Measurements from ENCODE around the gene USP24. TPM values are rescaled to one million over a fixed set of nuclear protein-coding genes. Genes with fewer than 3 reads are reported as not detected.

Gene USP24
- total and polyA plus RNA-seq, 3 donors from 2014 or later: 20.2 to 50.9 (median 50.3) TPM

DNA sequence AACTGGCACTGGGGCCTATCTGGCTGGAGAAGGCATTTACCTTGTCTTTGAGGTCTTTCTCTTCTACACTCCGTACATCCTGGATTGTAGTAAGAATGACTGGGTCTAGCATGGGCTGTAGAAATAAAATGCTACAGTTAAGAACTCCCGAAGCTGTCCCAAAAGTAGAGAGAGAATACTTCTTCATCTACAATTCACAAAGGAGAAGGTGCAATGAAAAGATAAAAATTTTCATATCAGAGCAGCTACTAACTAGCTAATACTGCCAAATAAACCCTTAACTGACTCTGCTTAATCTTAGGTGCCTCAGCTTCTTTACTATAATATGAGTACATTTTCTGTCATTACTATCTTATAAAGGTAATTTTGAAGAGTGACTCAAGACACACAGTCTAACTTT lies 55.6 kb downstream of the USP24 start:
- TF ChIP-seq POLR2A (IDR thresholded peaks at IDR 0.05): no peak
- TF ChIP-seq, protein P1, sequence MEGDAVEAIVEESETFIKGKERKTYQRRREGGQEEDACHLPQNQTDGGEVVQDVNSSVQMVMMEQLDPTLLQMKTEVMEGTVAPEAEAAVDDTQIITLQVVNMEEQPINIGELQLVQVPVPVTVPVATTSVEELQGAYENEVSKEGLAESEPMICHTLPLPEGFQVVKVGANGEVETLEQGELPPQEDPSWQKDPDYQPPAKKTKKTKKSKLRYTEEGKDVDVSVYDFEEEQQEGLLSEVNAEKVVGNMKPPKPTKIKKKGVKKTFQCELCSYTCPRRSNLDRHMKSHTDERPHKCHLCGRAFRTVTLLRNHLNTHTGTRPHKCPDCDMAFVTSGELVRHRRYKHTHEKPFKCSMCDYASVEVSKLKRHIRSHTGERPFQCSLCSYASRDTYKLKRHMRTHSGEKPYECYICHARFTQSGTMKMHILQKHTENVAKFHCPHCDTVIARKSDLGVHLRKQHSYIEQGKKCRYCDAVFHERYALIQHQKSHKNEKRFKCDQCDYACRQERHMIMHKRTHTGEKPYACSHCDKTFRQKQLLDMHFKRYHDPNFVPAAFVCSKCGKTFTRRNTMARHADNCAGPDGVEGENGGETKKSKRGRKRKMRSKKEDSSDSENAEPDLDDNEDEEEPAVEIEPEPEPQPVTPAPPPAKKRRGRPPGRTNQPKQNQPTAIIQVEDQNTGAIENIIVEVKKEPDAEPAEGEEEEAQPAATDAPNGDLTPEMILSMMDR (IDR thresholded peaks at IDR 0.05): no peak
- Histone ChIP-seq H3K36me3 (ENCODE audit: low read depth, missing control alignments) (no peaks in the 10 kb centered on the region), H3K27me3 (no peaks in the 10 kb centered on the region), H3K4me1 (no peaks in the 10 kb centered on the region), H3K27ac (no peak overlapping the region), H3K4me3 (no peak overlapping the region), H3K9me3 (no peaks in the 10 kb centered on the region)
- intact Hi-C loops (cut with DNase I; ENCODE audit: low total_unique reads): no loop called here
- 92 to 97% methylated on average over 2 of the region's 2 CpGs for WGBS, 2 donors
- no peak for DNase-seq

DNA sequence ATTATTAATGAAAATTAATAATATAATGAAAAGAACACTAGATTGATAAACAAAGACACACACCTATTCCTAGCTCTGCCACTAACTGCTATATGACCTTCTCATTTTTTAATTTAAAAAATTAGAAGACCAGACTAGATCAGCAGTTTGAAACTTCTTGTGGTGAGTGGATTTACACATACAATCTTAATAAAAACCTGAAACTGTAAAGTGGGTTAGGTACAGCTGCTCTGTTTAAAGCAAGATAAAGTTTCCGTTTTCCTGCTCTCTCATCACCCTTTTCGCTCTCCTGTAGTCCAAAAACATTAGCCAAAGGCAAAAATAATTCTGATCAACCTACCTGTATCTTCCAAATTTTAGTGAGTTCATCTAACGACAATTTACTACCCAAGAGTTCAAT lies 58.6 kb downstream of the USP24 start:
- no peak overlapping the region for H3K4me3 ChIP-seq
- intact Hi-C loops (cut with DNase I; ENCODE audit: low total_unique reads): no loop called here
- no peak for TF ChIP-seq POLR2A (IDR thresholded peaks at IDR 0.05)
- TF ChIP-seq, protein P1 (IDR thresholded peaks at IDR 0.05): no peak
- no peak overlapping the region for H3K27ac ChIP-seq
- H3K4me1 ChIP-seq: no peaks in the 10 kb centered on the region
- no peaks in the 10 kb centered on the region for H3K27me3 ChIP-seq
- H3K9me3 ChIP-seq: no peaks in the 10 kb centered on the region
- no peak for DNase-seq
- no peaks in the 10 kb centered on the region for H3K36me3 ChIP-seq (ENCODE audit: low read depth, missing control alignments)
- 94 to 98% methylated on average over 3 of the region's 3 CpGs for WGBS, 2 donors

DNA sequence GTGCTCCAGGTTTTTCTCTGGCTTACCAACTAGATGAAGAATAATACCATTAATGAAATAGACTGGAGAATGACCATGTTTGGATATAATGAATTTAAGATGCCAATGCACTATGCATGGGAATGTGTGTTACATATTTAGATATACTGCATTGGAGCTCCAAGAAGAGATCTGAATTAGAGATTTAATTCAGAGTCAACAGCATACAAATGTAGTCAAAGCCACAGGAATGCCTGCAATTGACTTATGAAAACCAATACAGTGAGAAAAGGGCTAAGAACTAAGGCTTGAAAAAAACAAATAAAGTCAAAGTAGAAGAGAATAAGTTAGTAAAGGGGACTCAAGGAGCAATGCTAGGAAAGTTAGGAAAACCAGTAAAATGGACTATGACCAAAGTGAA lies 59.1 kb downstream of the USP24 start:
- no peaks in the 10 kb centered on the region for H3K4me1 ChIP-seq
- TF ChIP-seq POLR2A (IDR thresholded peaks at IDR 0.05): no peak

DNA sequence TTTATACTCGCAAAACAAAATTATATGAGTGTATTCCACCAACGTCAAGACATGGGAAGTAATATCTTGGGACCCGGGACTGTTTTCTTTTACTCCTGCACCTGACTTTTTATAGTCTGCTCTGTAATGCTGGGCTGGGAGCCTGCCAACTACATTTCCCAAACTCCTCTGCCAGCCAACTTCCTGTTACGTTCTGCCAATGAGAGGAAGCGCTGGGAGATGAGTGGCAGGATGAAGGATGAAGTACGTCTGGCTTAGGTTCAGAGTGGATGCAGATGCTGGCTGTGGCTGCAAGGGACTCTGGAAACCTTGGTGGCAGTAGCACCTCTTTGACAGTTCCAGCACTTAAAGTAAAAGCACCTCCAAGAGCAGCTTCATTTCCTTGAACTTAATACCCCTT lies 59.6 kb downstream of the USP24 start:
- intact Hi-C loops (cut with DNase I; ENCODE audit: low total_unique reads): no loop called here
- no peaks in the 10 kb centered on the region for H3K27me3 ChIP-seq
- H3K27ac ChIP-seq: no peak overlapping the region
- DNase-seq: no peak
- H3K9me3 ChIP-seq: no peaks in the 10 kb centered on the region
- no peak overlapping the region for H3K4me3 ChIP-seq
- no peaks in the 10 kb centered on the region for H3K4me1 ChIP-seq
- H3K36me3 ChIP-seq (ENCODE audit: low read depth, missing control alignments): no peaks in the 10 kb centered on the region
- no peak for TF ChIP-seq POLR2A (IDR thresholded peaks at IDR 0.05)
- TF ChIP-seq, protein P1 (IDR thresholded peaks at IDR 0.05): no peak
- WGBS, 2 donors: 78 to 81% methylated on average over 6 of the region's 6 CpGs

More for the DNA sequence above, 59.1 kb downstream of the USP24 start:
- intact Hi-C loops (cut with DNase I; ENCODE audit: low total_unique reads): no loop called here
- H3K27me3 ChIP-seq: no peaks in the 10 kb centered on the region
- no peaks in the 10 kb centered on the region for H3K9me3 ChIP-seq
- H3K4me3 ChIP-seq: no peak overlapping the region
- no peak overlapping the region for H3K27ac ChIP-seq
- H3K36me3 ChIP-seq (ENCODE audit: low read depth, missing control alignments): no peaks in the 10 kb centered on the region
- DNase-seq: no peak

DNA sequence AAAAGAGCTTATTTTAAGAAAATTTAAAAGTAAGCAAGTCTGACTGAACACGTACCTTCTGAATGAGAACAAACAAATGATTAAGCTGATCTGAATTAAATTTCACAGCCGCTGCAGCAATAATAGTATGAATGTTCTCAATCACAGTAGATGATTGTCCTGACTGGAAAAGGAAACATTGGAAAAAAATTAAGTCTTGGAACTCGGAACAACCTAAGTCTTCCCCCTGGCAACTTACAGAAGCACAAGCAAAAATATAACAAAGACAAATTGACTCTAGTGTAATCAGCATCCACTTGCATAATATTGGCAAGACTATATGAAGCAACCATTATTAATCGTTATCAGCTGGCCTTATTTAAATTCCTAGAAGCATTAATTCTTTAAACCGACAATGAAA lies 60.5 kb downstream of the USP24 start:
- 88 to 93% methylated on average over 5 of the region's 5 CpGs for WGBS, 2 donors
- Histone ChIP-seq H3K36me3 (ENCODE audit: low read depth, missing control alignments) (no peaks in the 10 kb centered on the region), H3K27ac (no peak overlapping the region), H3K9me3 (no peaks in the 10 kb centered on the region), H3K4me3 (no peak overlapping the region), H3K27me3 (no peaks in the 10 kb centered on the region), H3K4me1 (no peaks in the 10 kb centered on the region)
- DNase-seq: no peak
- no peak for TF ChIP-seq POLR2A (IDR thresholded peaks at IDR 0.05)
- TF ChIP-seq, protein P1 (IDR thresholded peaks at IDR 0.05): no peak
- intact Hi-C loops (cut with DNase I; ENCODE audit: low total_unique reads): no loop called here
